Measurements from ENCODE around the gene SOCS6. TPM values are rescaled to one million over a fixed set of nuclear protein-coding genes. Genes with fewer than 3 reads are reported as not detected.

SOCS6 gene
- total and polyA plus RNA-seq, 2 experiments from 2014 or later: 4.4 to 13.3 TPM

GRCh38 chr18:70373042-70373519, 84.2 kb downstream of the SOCS6 start:
- Mint-ChIP-seq H3K36me3 (ENCODE audit: low read depth) (no peaks in the 10 kb centered on the region; the same call in 2 of the 3 replicates), H3K4me3 (no peak overlapping the region), H3K9me3 (no peaks in the 10 kb centered on the region), H3K27ac (no peak overlapping the region), H3K4me1 (no peaks in the 10 kb centered on the region; the same call in 2 of the 3 replicates), H3K27me3 (ENCODE audit: insufficient read depth, low read depth, poor library complexity) (peaks cover 1% of the 10 kb centered on the region)
- no peaks in the 10 kb centered on the region for H3K36me3 ChIP-seq (ENCODE audit: insufficient read depth)
- no peaks in the 10 kb centered on the region for H4K20me1 ChIP-seq (replicated peaks; ENCODE audit: insufficient read depth)
- H3K27me3 ChIP-seq (ENCODE audit: insufficient read depth): no peaks in the 10 kb centered on the region
- no peaks in the 10 kb centered on the region for H3K9me2 ChIP-seq (ENCODE audit: insufficient read depth)
- no peaks in the 10 kb centered on the region for H3K4me1 ChIP-seq (ENCODE audit: insufficient read depth)
- no peak overlapping the region for H3K4me3 ChIP-seq
- H3K4me2 ChIP-seq: no peak overlapping the region
- no peaks in the 10 kb centered on the region for H3F3A ChIP-seq (replicated peaks; ENCODE audit: low read depth)
- H3K27ac ChIP-seq (ENCODE audit: low read depth): no peak overlapping the region
- H2AFZ ChIP-seq: peak overlapping the region; percentile 86
- no peak for TF ChIP-seq ZNF114 (CRISPR knock-in tag; IDR thresholded peaks at IDR 0.05)
- TF ChIP-seq ETS1 (IDR thresholded peaks at IDR 0.05): no peak
- no peak for TF ChIP-seq CREB1 (CRISPR knock-in tag; IDR thresholded peaks at IDR 0.05; ENCODE audit: low read depth)
- no peak for TF ChIP-seq ZNF331 (CRISPR knock-in tag; IDR thresholded peaks at IDR 0.05; ENCODE audit: low read depth)
- no peak for TF ChIP-seq POLR2AphosphoS5 (IDR thresholded peaks at IDR 0.05; ENCODE audit: low read depth)
- TF ChIP-seq JUNB (IDR thresholded peaks at IDR 0.05; ENCODE audit: unreplicated experiment): no peak
- TF ChIP-seq, protein P1, sequence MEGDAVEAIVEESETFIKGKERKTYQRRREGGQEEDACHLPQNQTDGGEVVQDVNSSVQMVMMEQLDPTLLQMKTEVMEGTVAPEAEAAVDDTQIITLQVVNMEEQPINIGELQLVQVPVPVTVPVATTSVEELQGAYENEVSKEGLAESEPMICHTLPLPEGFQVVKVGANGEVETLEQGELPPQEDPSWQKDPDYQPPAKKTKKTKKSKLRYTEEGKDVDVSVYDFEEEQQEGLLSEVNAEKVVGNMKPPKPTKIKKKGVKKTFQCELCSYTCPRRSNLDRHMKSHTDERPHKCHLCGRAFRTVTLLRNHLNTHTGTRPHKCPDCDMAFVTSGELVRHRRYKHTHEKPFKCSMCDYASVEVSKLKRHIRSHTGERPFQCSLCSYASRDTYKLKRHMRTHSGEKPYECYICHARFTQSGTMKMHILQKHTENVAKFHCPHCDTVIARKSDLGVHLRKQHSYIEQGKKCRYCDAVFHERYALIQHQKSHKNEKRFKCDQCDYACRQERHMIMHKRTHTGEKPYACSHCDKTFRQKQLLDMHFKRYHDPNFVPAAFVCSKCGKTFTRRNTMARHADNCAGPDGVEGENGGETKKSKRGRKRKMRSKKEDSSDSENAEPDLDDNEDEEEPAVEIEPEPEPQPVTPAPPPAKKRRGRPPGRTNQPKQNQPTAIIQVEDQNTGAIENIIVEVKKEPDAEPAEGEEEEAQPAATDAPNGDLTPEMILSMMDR (conservative IDR thresholded peaks at IDR 0.05; ENCODE audit: low read depth in 2 of 2): no peak
- no peak for TF ChIP-seq EZH2 (IDR thresholded peaks at IDR 0.05; ENCODE audit: low read depth, unreplicated experiment)
- TF ChIP-seq, protein P2, sequence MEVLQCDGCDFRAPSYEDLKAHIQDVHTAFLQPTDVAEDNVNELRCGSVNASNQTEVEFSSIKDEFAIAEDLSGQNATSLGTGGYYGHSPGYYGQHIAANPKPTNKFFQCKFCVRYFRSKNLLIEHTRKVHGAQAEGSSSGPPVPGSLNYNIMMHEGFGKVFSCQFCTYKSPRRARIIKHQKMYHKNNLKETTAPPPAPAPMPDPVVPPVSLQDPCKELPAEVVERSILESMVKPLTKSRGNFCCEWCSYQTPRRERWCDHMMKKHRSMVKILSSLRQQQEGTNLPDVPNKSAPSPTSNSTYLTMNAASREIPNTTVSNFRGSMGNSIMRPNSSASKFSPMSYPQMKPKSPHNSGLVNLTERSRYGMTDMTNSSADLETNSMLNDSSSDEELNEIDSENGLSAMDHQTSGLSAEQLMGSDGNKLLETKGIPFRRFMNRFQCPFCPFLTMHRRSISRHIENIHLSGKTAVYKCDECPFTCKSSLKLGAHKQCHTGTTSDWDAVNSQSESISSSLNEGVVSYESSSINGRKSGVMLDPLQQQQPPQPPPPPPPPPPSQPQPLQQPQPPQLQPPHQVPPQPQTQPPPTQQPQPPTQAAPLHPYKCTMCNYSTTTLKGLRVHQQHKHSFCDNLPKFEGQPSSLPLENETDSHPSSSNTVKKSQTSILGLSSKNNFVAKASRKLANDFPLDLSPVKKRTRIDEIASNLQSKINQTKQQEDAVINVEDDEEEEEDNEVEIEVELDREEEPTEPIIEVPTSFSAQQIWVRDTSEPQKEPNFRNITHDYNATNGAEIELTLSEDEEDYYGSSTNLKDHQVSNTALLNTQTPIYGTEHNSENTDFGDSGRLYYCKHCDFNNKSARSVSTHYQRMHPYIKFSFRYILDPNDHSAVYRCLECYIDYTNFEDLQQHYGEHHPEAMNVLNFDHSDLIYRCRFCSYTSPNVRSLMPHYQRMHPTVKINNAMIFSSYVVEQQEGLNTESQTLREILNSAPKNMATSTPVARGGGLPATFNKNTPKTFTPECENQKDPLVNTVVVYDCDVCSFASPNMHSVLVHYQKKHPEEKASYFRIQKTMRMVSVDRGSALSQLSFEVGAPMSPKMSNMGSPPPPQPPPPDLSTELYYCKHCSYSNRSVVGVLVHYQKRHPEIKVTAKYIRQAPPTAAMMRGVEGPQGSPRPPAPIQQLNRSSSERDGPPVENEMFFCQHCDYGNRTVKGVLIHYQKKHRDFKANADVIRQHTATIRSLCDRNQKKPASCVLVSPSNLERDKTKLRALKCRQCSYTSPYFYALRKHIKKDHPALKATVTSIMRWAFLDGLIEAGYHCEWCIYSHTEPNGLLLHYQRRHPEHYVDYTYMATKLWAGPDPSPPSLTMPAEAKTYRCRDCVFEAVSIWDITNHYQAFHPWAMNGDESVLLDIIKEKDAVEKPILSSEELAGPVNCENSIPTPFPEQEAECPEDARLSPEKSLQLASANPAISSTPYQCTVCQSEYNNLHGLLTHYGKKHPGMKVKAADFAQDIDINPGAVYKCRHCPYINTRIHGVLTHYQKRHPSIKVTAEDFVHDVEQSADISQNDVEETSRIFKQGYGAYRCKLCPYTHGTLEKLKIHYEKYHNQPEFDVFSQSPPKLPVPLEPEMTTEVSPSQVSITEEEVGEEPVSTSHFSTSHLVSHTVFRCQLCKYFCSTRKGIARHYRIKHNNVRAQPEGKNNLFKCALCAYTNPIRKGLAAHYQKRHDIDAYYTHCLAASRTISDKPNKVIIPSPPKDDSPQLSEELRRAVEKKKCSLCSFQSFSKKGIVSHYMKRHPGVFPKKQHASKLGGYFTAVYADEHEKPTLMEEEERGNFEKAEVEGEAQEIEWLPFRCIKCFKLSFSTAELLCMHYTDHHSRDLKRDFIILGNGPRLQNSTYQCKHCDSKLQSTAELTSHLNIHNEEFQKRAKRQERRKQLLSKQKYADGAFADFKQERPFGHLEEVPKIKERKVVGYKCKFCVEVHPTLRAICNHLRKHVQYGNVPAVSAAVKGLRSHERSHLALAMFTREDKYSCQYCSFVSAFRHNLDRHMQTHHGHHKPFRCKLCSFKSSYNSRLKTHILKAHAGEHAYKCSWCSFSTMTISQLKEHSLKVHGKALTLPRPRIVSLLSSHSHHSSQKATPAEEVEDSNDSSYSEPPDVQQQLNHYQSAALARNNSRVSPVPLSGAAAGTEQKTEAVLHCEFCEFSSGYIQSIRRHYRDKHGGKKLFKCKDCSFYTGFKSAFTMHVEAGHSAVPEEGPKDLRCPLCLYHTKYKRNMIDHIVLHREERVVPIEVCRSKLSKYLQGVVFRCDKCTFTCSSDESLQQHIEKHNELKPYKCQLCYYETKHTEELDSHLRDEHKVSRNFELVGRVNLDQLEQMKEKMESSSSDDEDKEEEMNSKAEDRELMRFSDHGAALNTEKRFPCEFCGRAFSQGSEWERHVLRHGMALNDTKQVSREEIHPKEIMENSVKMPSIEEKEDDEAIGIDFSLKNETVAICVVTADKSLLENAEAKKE (CRISPR knock-in tag; IDR thresholded peaks at IDR 0.05): no peak
- H3K79me2 ChIP-seq (replicated peaks; ENCODE audit: insufficient read depth): no peaks in the 10 kb centered on the region
- ATAC-seq: no peak
- DNase-seq (ENCODE audit: low spot score): no peak

All from GM23338 (cell line).